Activated CD8-positive, alpha-beta memory T cell treated with anti-CD3 and anti-CD28 coated beads, Interleukin-2, amount 50 U/mL, for 48 hours (primary cell): ENCODE data around the gene BID.

Source experiments
- DNase-seq: peaks from one replicate; pipeline ENCODE4 v3.0.0-alpha.2; 2020

Gene BID

DNA sequence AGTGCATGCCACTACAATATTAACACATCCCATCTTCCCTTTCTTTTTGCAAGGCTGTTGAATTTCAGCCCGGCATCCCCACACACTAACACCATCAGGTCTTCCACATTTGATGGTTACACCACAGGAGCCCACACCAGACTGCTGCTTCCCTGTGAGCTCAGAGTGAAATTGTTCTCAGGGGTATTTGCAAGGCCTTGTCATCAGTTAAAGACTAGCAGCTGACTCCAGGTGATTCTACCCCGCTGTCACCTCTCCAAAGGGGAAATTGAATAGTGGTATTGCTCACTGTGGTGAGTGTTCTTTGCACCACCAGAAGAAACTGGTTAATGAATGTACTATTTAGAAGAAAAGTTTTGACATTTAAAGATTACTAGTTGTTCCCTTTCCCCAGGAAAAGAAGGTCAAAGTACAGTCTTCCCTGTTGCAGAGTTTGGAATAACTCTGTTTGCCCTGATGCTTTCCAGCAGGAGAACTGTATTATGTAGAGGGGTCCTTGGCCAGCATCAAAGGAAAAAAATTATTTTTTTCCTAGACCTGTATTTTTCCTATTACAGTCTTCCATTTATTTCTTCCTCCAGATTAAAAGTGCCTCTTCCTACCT, 41.9 kb downstream of the BID start:
- no peak for DNase-seq

DNA sequence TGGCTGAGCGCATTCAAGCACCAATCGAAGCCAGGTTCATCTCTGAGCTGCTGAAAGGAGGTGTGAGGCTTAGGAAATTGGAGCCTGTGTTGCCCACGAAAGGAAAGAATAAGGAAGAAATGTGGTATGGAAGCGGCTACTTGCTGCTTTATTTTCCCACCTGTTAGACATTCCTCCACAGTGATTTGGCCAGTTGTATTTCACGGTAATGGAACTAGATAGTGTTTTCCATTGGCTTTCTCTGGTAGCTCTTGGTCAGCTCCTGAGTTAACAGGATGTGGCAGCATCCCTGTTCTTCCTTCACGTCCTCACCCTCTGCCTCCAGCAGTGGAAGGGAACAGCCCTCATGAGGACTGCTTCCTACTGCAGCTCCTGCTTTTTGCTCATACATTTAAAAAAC, 44.7 kb downstream of the BID start:
- DNase-seq: no peak

DNA sequence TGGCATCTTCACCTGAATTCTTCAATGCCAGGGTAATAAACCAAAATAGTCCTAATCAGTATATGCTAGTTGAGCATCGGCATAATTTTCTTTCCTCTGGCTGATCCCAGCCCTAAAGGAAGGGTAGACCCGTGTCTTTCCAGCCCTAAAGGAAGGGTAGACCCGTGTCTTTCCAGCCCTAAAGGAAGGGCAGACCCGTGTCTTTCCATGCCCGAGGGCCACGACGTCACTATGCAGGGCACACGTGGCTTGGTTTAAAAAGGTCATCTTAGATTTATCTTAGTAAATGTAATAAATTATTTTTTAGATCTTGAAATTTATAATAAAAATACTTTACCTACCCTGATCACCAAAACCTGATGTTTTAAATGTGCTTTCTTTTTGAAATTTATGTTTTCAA, 45.5 kb downstream of the BID start:
- DNase-seq: no peak

DNA sequence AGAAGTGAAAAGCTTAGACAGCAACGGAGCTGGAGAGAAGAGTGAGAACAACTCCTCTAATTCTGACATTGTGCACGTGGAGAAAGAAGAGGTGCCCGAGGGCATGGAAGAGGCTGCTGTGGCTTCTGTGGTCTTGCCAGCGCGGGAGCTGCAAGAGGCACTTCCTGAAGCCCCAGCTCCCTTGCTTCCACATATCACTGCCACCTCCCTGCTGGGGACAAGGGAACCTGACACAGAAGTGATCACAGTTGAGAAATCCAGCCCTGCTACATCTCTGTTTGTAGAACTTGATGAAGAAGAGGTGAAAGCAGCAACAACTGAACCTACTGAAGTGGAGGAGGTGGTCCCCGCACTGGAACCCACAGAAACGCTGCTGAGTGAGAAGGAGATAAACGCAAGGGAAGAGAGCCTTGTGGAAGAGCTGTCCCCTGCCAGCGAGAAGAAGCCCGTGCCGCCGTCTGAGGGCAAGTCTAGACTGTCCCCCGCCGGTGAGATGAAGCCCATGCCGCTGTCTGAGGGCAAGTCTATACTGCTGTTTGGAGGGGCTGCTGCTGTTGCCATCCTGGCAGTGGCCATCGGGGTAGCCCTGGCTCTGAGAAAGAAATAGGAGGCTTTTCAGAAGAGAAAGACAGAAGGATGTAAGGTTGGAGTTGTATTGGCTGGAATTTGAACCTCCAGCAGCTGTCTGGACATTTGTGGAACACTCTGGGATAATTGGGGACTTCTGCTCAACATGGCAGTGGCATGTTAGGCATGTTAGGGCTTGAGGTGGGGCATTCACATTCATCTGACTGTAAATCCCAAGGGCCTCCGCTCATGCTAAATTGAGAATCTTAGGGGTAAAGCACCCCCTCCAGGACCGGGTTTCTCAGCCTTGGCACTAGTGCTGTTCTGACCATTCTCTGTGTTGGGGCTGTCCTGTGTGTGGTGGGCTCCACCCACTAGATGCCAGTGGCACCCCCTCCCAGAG, 47.1 kb downstream of the BID start:
- no peak for DNase-seq

DNA sequence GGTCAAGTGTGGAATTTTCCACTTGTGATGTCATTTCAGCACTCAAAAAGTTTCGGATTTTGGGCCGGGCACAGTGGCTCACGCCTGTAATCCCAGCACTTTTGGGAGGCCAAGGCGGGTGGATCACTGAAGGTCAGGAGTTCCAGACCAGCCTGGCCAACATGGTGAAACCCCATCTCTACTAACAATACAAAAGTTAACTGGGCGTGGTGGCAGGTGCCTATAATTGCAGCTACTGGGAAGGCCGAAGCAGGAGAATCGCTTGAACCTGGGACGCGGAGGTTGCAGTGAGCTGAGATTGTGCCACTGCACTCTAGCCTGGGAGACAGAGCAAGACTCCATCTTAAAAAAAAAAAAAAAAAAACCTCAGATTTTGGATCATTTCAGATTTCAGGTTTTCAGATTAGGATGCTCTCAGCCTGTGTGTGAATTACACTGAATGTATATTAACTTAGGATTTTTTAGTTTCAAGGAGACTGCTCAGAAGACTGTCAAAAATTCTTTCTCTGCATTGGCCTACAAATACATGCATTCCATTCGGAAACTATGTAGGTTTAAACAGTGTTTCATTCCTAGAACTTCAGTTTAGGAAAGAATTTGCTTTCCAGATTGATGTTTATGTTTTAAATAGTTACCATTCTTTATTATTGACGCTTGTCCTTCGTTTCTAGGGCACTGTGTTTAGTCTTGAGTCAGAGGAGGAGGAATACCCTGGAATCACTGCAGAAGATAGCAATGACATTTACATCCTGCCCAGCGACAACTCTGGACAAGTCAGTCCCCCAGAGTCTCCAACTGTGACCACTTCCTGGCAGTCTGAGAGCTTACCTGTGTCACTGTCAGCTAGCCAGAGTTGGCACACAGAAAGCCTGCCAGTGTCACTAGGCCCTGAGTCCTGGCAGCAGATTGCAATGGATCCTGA, 48.0 kb downstream of the BID start:
- no peak for DNase-seq

DNA sequence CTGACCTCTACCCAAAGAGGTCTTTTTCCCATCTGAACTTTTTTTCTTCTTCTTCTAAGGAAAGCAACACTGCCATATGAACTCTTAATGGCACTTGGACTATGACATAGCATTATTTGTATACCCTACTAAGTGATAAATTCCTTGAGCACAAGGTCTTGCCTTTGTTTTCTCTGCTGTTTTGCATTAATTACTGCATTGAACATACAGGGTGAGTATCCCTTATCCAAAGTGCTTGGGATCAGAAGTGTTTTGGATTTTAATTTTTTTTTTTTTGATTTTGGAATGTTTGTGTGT, 48.8 kb downstream of the BID start:
- DNase-seq: no peak

DNA sequence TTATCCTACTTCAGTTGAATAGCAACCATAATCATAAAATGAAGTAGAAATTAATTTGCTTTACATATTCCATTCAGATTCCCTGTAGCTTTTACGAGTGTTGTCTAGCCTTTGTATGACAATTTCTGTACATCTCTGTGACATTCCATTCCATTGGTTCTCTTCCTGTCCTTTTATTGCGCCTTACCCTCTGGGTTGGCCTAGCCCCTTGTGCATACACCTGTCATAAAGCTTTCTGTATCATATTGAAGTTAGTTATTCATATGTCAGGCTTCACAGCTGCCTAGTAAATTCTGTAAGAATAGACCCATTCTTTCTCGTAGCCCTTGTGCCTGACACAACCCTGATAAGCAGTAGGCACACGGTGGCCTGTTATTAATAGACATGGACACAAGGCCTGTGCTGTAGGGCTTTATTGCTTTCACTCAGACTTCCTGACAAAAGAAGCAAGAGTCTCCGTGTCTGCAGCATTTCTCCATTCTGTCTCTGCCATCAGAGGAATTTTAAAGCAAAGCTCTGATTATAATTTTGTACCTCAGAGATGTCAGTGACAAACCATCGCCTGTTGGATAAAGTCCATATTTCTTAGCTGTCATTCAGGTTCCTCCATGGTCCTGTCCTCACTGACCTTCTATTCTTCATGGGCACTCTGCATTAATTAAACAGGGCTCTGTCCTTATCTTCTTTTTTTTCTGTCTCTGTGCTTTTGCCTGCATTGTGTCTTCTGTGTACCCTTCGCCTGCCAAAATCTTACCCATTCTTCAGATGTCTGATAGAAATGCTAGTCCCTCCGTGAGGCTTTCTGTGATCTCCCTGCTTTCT, 49.4 kb downstream of the BID start:
- DNase-seq: no peak

DNA sequence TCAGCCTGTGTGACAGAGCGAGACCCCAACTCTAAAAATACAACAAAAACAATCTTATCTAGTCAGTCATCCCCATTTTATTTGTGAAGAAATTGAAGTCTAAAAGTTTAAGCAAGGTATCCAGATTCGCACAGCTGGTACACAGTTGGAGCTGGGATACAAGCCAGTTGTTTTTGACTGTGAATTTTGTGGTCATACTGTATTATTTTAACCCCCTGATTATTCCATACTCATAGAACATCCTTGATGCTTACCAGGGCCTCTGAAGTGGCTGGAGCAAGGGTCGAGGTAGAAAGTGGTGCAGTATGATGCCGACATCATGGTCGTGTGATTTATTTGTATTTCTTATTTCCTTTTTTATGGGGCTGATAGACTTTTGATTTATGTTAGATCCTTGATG, 50.0 kb downstream of the BID start:
- no peak for DNase-seq

DNA sequence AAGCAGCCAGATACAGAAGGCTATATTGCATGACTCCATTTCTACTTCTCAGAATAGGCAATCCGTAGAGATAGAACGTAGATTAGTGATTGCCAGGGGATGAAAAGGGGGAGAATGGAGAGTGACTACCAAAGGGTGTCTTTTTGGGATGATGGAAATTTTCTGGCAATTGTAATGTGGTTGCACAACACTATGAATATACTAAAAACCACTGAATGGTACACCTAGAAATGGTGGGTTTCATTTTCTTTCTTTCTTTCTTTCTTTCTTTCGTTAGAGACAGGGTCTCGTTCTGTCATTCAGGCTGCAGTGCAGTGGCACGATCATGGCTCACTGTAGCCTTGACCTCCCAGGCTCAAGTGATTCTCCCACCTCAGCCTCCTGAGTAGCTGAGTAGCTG, 54.4 kb downstream of the BID start:
- DNase-seq: no peak

DNA sequence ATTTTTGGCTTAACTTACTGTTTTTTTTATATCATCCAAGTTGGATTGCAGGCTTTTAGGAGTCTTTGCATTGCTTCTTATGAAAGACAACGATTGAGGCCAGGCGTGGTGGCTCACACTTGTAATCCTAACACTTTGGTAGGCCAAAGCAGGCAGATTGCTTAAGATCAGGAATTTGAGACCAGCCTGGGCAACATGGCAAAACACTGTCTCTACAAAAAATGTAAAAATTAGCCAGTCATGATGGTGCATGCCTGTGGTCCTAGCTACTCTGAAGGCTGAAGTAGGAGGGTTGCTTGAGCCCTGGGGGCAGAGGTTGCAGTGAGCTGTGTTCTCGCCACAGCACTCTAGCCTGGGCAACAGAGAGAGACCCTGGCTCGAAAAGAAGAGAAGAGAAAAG, 56.6 kb downstream of the BID start:
- DNase-seq: no peak

DNA sequence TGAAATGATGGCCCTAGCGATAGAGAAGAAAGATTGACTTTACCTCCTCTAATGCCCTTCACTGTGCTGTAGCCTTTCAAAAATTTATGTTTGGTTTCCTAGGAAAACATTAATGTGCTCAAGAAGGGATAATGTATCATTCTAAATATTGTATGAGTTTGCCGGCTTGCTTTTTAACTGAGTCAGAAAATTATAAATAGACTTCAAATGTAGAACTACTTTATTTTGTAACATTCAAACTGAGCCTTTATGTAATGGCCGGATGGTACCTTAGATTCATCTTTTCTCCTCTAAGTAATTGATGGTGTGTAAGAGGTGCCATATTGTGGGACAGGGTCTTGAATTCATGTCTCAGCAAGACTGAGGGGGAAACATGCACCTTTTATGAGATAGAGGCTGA, 57.7 kb downstream of the BID start:
- no peak for DNase-seq

DNA sequence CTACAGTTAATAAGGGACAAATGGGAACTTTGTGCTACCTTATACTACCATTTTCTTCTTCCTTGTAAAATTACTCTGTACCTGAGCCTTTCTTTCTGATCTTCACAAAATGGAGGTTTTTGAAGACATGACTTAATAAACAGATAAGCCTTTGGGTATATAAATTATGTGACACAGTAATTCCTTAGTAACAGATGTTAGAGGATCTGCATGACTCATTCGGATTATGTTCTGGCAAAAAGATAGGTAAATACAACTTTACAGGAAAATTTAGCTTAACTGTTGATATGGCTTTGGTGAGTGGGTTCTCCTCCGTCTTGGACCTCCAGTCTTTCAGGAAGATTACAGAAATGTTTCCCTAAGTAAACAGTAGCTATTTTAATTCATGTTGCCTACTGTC, 61.8 kb downstream of the BID start:
- DNase-seq: no peak

DNA sequence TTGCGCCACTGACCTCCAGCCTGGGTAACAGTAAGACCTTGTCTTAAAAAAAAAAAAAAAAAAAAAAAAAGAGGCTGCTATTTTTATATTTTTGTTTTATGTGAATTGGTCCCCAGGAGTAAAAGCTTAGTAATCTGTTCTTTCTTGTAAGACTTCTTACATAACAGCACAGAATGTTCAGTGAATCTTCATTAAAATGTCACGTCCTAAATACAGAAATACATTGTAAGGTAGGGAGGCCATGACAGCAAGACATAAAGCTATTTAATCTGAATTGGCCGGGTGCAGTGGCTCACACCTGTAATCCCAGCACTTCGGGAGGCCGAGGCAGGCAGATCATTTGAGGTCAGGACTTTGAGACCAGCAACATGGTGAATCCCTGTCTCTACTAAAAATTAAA, 64.2 kb downstream of the BID start:
- DNase-seq: no peak

DNA sequence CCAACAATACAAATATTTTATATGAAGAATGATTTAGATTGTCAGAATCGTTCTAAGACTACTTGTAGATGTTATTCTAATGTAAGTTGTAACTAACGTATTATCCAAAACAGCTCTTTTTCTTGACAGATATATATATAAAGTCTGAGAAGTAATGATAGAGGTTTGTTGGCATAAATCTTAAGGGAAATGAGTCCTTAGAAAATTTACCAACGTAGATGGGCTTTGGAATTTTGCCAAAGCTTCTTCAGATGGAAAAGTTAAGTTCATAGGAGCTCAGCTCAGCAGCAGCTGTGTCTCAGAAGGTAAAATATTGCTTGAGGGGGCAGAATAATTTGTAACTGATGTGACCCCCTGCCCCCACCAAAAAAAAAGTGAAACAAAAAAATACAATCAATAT, 66.7 kb downstream of the BID start:
- no peak for DNase-seq

DNA sequence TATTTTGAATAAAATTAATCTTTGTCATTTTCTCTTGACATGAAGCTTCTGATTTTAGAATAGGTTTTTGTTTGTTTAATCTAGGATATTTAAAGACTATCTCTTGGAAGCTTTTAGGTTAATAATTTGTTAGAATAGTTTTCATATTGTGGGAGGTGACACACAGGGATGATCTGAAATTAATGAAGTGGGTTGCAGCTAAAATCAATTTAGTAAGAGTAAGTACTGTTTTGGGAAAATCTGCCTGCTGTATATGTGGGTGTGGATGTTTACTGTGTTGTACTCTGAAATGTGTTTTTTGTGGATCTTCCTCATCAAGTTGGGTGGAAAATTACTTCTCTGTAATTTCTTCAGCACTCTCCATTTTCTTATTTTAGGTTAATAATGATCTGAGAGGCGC, 67.3 kb downstream of the BID start:
- no peak for DNase-seq

DNA sequence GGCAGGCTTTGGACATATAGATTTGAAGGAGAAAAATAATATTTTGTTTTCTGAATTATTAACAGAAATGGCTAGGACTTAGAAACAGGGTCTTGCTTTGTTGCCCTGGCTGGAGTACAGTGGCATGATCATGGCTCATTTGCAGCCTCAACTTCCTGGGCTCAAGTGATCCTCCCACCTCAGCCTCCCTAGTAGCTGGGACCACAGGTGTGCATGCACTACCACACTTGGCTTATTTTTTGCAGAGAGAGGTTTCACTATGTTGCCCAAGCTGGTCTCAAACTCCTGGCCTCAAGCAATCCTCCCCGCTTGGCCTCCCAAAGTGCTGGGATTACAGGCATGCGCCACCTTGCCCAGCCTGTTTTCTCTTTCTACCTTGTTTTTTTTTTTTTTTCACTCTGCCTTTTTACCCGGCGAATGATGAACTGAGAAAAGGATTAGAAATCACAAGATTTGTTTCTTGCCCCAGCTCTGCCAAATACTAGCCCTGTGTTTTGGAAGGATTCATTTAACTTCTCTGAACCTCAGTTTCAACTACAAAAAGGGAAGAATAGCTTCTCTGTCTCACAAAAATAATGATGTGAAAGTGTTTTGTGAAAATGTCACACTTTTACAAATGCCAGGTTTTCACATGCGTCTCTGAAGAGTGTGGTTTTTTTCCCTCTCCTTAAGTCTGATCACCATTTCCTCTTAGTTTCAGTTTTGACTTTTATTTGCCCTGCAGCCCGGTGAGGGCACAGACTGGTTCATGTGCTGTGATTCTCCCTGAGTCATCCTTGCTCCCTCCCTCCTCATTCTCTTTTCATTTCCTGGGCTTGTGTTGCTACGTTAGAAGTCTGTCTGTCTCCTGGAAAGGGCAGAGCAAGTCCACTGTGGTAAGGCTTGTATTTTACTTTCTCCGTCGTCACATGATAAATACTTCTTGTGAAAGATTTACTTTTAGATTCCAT, 68.0 kb downstream of the BID start:
- DNase-seq: peak; percentile 55

DNA sequence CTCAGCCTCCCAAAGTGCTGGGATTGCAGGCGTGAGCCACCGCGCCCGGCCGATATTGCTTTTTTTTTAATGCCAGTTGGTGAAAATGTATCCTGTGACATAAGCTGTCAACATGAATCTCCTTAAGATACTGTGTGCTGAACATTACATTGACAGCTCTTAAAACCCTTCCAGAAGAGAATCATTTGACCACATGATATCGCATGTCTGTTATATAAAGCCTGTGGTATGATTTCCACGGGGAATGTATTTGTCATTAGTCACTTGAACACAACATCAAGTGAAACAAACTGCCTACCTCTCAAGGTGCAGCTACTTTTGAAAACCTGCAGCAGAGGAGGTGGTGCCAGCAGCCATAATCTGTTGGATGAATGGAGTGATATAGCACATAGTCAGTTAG, 68.7 kb downstream of the BID start:
- DNase-seq: no peak

DNA sequence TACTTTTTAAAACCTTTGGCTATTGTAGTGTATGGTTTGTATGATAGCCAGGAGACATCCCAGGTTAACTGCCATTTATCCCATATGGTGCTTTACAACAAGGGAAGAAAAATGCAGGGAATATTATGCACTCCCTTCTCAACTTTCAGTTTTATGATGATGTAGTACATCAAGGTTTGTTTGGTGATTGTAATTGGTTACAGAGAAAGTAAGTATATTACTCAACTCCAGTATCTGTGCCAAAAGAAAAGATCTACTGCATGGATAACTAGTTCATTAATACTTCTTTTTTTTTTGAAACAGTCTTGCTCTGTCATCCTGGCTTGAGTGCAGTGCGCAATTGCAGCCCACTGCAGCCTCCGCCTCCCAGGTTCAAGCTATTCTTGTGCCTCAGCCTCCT, 70.5 kb downstream of the BID start:
- no peak for DNase-seq

DNA sequence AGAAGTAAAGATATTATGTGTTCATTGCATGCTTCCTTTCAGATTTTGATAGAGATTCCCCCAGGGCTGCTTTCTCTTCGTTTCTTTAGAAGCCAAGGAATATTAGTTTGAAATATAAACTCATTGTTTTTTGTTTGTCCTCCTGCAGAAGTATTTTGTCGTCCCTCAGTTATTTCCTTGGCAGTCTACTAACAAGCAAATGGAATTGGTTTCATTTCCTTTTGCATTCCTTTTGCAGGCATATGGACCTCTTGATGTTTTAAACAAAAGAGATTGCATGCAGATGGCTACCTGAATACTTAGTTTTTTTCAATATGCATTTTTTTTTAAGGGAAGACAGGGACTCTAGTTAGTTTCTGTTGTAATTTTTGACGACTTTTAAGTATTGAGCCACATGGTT, 73.5 kb downstream of the BID start:
- DNase-seq: no peak

DNA sequence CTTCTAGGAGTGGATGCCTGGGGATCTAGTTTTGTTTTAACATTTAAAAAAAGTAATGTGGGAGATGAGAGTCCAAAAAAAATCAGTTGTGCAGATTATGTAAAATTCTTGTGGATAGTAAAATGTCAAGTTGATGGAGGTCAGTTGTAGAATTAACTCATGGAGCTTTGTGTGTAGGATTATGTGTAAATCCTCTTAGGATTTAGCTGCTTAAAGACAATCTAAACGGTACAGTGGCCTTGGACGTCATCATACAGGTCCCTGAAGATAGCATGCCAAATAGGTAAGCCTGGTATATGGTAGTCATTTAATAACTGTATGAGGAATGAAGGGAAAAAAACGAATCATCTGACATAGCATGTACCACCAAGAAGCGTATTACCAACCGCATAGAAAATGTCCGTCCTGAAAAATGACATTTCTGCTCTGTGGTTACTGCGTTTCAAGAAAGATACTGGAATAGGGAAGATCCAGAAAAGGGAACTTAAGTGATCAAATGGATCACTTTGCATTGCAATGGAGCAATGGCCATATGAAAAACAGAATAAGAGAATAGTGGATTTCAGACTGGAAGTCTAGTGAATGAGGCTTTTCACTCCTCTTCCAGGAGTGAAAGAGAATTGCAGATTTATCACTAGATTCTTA, 74.5 kb downstream of the BID start:
- no peak for DNase-seq

DNA sequence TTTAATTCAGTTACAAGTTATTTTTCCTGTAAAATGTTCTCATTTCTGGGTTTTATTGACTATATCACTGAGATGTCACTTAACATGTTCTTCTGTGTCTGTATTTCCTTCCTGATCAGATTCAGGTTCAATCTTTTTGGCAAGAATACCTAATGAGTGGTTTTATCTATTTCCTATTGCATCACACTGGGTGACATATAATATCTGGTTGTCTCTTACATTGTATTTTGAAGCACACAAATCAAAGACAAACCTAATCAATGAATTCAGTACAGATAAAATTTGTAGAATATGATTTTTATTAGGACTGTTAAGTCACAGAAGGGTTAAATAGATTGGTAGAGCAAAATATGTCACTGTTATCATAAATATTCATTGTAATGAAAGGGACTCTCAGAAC, 75.3 kb downstream of the BID start:
- DNase-seq: no peak
